ENCODE results near the gene NTRK3. TPM values are rescaled to one million over a fixed set of nuclear protein-coding genes. Genes with fewer than 3 reads are reported as not detected.

Gene NTRK3
- total RNA-seq, 2 experiments from 2014 or later = 0.78 TPM; not detected in 1

GRCh38 chr15:88091444-88092016 is 165.0 kb downstream of the NTRK3 start:
- no peak overlapping the region for H3K4me3 ChIP-seq (ENCODE audit: low read length)
- intact Hi-C loops (cut with DNase I, micrococcal nuclease) = no loop called here
- no peaks in the 10 kb centered on the region for H3K4me1 ChIP-seq (ENCODE audit: insufficient read depth, low read length)
- CTCF ChIA-PET = no interaction called here
- POLR2A ChIA-PET = no interaction called here
- ATAC-seq (ENCODE audit: poor library complexity) (no peak), DNase-seq (no peak)
- peaks cover 0 to 7% of the 10 kb centered on the region in 2 experiments for H3K9me3 ChIP-seq (ENCODE audit: control insufficient read depth in 1 of 2, insufficient read depth in 1 of 2, low read length in 2 of 2)
- no peak overlapping the region for H3K27ac Mint-ChIP-seq
- no peaks in the 10 kb centered on the region for H3K36me3 Mint-ChIP-seq (ENCODE audit: low read depth)
- no peak overlapping the region for H3K27ac ChIP-seq (ENCODE audit: low read depth in 1 of 2, low read length in 2 of 2)
- H3K36me3 ChIP-seq (ENCODE audit: insufficient read depth, low read length) = no peaks in the 10 kb centered on the region
- H3K9me3 Mint-ChIP-seq = no peaks in the 10 kb centered on the region
- peaks cover 0 to 7% of the 10 kb centered on the region in 2 experiments for H3K27me3 ChIP-seq (ENCODE audit: control insufficient read depth in 1 of 2, insufficient read depth in 2 of 2, low read length in 2 of 2)
- TF ChIP-seq CTCF (IDR thresholded peaks at IDR 0.05) = no peak
- no peaks in the 10 kb centered on the region for H3K4me1 Mint-ChIP-seq (ENCODE audit: low read depth)
- H3K27me3 Mint-ChIP-seq = no peaks in the 10 kb centered on the region
- no peak overlapping the region for H3K4me3 Mint-ChIP-seq

GRCh38 chr15:88090481-88091011 is 166.0 kb downstream of the NTRK3 start:
- CTCF ChIA-PET = no interaction called here
- no peak for TF ChIP-seq CTCF (IDR thresholded peaks at IDR 0.05)

GRCh38 chr15:88089731-88090130 is 166.8 kb downstream of the NTRK3 start:
- ChIA-PET CTCF (no interaction called here), POLR2A (no interaction called here)
- H3K4me1 ChIP-seq (ENCODE audit: insufficient read depth, low read length) = no peaks in the 10 kb centered on the region
- peaks cover 0 to 7% of the 10 kb centered on the region in 2 experiments for H3K9me3 ChIP-seq (ENCODE audit: control insufficient read depth in 1 of 2, insufficient read depth in 1 of 2, low read length in 2 of 2)
- H3K27me3 Mint-ChIP-seq = no peaks in the 10 kb centered on the region
- intact Hi-C loops (cut with DNase I, micrococcal nuclease) = no loop called here
- H3K27ac Mint-ChIP-seq = no peak overlapping the region
- no peak overlapping the region for H3K27ac ChIP-seq (ENCODE audit: low read depth in 1 of 2, low read length in 2 of 2)
- no peak overlapping the region for H3K4me3 ChIP-seq (ENCODE audit: low read length)
- H3K36me3 ChIP-seq (ENCODE audit: insufficient read depth, low read length) = no peaks in the 10 kb centered on the region
- H3K4me1 Mint-ChIP-seq (ENCODE audit: low read depth) = no peaks in the 10 kb centered on the region
- no peaks in the 10 kb centered on the region for H3K9me3 Mint-ChIP-seq
- H3K4me3 Mint-ChIP-seq = no peak overlapping the region
- TF ChIP-seq CTCF (IDR thresholded peaks at IDR 0.05) = no peak
- peaks cover 0 to 7% of the 10 kb centered on the region in 2 experiments for H3K27me3 ChIP-seq (ENCODE audit: control insufficient read depth in 1 of 2, insufficient read depth in 2 of 2, low read length in 2 of 2)
- no peak for DNase-seq
- no peaks in the 10 kb centered on the region for H3K36me3 Mint-ChIP-seq (ENCODE audit: low read depth)
- ATAC-seq (ENCODE audit: poor library complexity) = no peak

More at GRCh38 chr15:88090481-88091011, 166.0 kb downstream of the NTRK3 start:
- Histone ChIP-seq H3K27ac (ENCODE audit: low read depth in 1 of 2, low read length in 2 of 2) (no peak overlapping the region), H3K9me3 (ENCODE audit: control insufficient read depth in 1 of 2, insufficient read depth in 1 of 2, low read length in 2 of 2) (peaks cover 0 to 7% of the 10 kb centered on the region in 2 experiments), H3K36me3 (ENCODE audit: insufficient read depth, low read length) (no peaks in the 10 kb centered on the region), H3K4me3 (ENCODE audit: low read length) (no peak overlapping the region), H3K4me1 (ENCODE audit: insufficient read depth, low read length) (no peaks in the 10 kb centered on the region), H3K27me3 (ENCODE audit: control insufficient read depth in 1 of 2, insufficient read depth in 2 of 2, low read length in 2 of 2) (peaks cover 0 to 7% of the 10 kb centered on the region in 2 experiments)
- intact Hi-C loops (cut with DNase I, micrococcal nuclease) = no loop called here
- DNase-seq (no peak), ATAC-seq (ENCODE audit: poor library complexity) (no peak)
- Mint-ChIP-seq H3K4me3 (no peak overlapping the region), H3K27me3 (no peaks in the 10 kb centered on the region), H3K4me1 (ENCODE audit: low read depth) (no peaks in the 10 kb centered on the region), H3K27ac (no peak overlapping the region), H3K36me3 (ENCODE audit: low read depth) (no peaks in the 10 kb centered on the region), H3K9me3 (no peaks in the 10 kb centered on the region)
- POLR2A ChIA-PET = no interaction called here

All from CD4-positive, alpha-beta T cell (primary cell).